Tibial nerve (tissue), 4 donors: Measurements from ENCODE around the gene RSAD1. TPM values are rescaled to one million over a fixed set of nuclear protein-coding genes. Genes with fewer than 3 reads are reported as not detected.

Experiments used
- DNase-seq, 2 donors: peaks; one replicate each; pipeline ENCODE4 v3.0.0-alpha.2; 2019; ENCODE audit warnings: low spot score in 2 of 2
- H3K27ac ChIP-seq, 4 donors: fragments of 200-600 bp; sonication (generic) in 3 of 4; one replicate each; pipeline ENCODE4 v1.5.1; 2017 to 2019; ENCODE audit warnings: mild to moderate bottlenecking in 1 of 4
- H3K27me3 ChIP-seq, 2 donors: fragments of 200-600 bp; sonication (generic) in 1 of 2; one replicate each; pipeline versions ENCODE4 v1.5.1 to v1.6.0; 2017 to 2019
- H3K36me3 ChIP-seq, 3 donors: fragments of 200-600 bp; sonication (generic); one replicate each; pipeline ENCODE4 v1.5.1; 2018 to 2019
- H3K4me1 ChIP-seq, 4 donors: fragments of 200-600 bp; sonication (generic) in 3 of 4; one replicate each; pipeline ENCODE4 v1.5.1; 2017 to 2019
- H3K4me3 ChIP-seq, 4 donors: fragments of 200-600 bp; sonication (generic) in 3 of 4; one replicate each; pipeline ENCODE4 v1.5.1; 2017 to 2019; ENCODE audit warnings: mild to moderate bottlenecking in 1 of 4, moderate library complexity in 1 of 4
- H3K9me3 ChIP-seq, 4 donors: fragments of 200-600 bp; sonication (generic) in 3 of 4; one replicate each; pipeline ENCODE4 v1.5.1; 2017 to 2019
- CTCF ChIP-seq, 5 experiments: fragments of 200-600 bp in 3 of 5; fragments of 450-650 bp in 2 of 5; sonication (generic) in 3 of 5; IDR thresholded peaks; one replicate each; pipeline ENCODE4 v1.5.1; 2016 to 2019; ENCODE audit warnings: antibody characterized with exemption in 5 of 5, mild to moderate bottlenecking in 3 of 5, moderate library complexity in 2 of 5
- EP300 ChIP-seq, 2 donors: sonication (generic); formaldehyde crosslinking; IDR thresholded peaks; one replicate each; pipeline ENCODE4 v1.6.1; 2017; ENCODE audit warnings: antibody characterized with exemption in 2 of 2, mild to moderate bottlenecking in 1 of 2
- POLR2A ChIP-seq, 2 donors: fragments of 450-650 bp; IDR thresholded peaks; one replicate each; pipeline ENCODE4 v1.6.1; 2017; ENCODE audit warnings: antibody characterized with exemption in 2 of 2, mild to moderate bottlenecking in 2 of 2, moderate library complexity in 2 of 2
- WGBS, 2 donors: methylation state at CpG; one replicate each; pipeline ENCODE4 v1.1.5; 2018; 5-methylcytosine and 5-hydroxymethylcytosine counted together
- total RNA-seq, 4 donors: library from RNA; depleted of rRNA; stranded (reverse); fragments of >200 nt; gene quantifications; one replicate each; pipeline ENCODE4 v1.1.0, GENCODE V29; 2016

RSAD1 gene
- total RNA-seq, 4 donors from 2014 or later, result 30.8 to 61.8 (median 32.9) TPM

- Histone ChIP-seq H3K36me3 (peaks cover 0 to 50% (median 0%) of the 10 kb centered on the region in 3 donors), H3K27me3 (peaks cover 0 to 17% of the 10 kb centered on the region in 2 donors), H3K27ac (no peak overlapping the region), H3K4me1 (peaks cover 0 to 18% (median 13%) of the 10 kb centered on the region in 4 donors), H3K9me3 (no peaks in the 10 kb centered on the region), H3K4me3 (peak overlapping the region in 2 of 4 donors; percentile 4 to 38)
- no peak for TF ChIP-seq POLR2A (IDR thresholded peaks at IDR 0.05)
- TF ChIP-seq EP300 (IDR thresholded peaks at IDR 0.05), result no peak
- no peak for TF ChIP-seq CTCF (IDR thresholded peaks at IDR 0.05)
- DNase-seq, result no peak
- whole genome bisulfite sequencing, 2 donors, result 5 to 15% methylated on average over 14 to 33 of the region's 37 CpGs
Observed at GRCh38 chr17:50469208-50469605, 9.5 kb upstream of the RSAD1 start.

- peaks cover 0 to 18% (median 13%) of the 10 kb centered on the region in 4 donors for H3K4me1 ChIP-seq
- peaks cover 0 to 50% (median 0%) of the 10 kb centered on the region in 3 donors for H3K36me3 ChIP-seq
- H3K4me3 ChIP-seq, result no peak overlapping the region
- no peaks in the 10 kb centered on the region for H3K9me3 ChIP-seq
- TF ChIP-seq EP300 (IDR thresholded peaks at IDR 0.05) (no peak), CTCF (IDR thresholded peaks at IDR 0.05) (no peak), POLR2A (IDR thresholded peaks at IDR 0.05) (no peak)
- no peak for DNase-seq
- no peak overlapping the region for H3K27ac ChIP-seq
- WGBS, 2 donors, result 58 to 73% methylated on average over 17 to 19 of the region's 19 CpGs
- H3K27me3 ChIP-seq, result peaks cover 0 to 17% of the 10 kb centered on the region in 2 donors
Observed at GRCh38 chr17:50469671-50470305, 8.9 kb upstream of the RSAD1 start.

GRCh38 chr17:50470426-50470825 is 8.2 kb upstream of the RSAD1 start:
- Histone ChIP-seq H3K27ac (no peak overlapping the region), H3K9me3 (no peaks in the 10 kb centered on the region), H3K4me1 (peaks cover 0 to 18% (median 13%) of the 10 kb centered on the region in 4 donors), H3K4me3 (no peak overlapping the region), H3K36me3 (peaks cover 0 to 47% (median 0%) of the 10 kb centered on the region in 3 donors), H3K27me3 (peaks cover 0 to 17% of the 10 kb centered on the region in 2 donors)
- TF ChIP-seq POLR2A (IDR thresholded peaks at IDR 0.05) (no peak), EP300 (IDR thresholded peaks at IDR 0.05) (no peak), CTCF (IDR thresholded peaks at IDR 0.05) (no peak)
- DNase-seq, result no peak
- WGBS, 2 donors, result 75 to 89% methylated on average over 6 of the region's 6 CpGs

GRCh38 chr17:50471009-50471905 is 7.4 kb upstream of the RSAD1 start:
- no peak for TF ChIP-seq POLR2A (IDR thresholded peaks at IDR 0.05)
- Histone ChIP-seq H3K4me3 (no peak overlapping the region), H3K27ac (no peak overlapping the region), H3K36me3 (peaks cover 0 to 46% (median 0%) of the 10 kb centered on the region in 3 donors), H3K27me3 (peaks cover 0 to 17% of the 10 kb centered on the region in 2 donors), H3K4me1 (peaks cover 0 to 18% (median 13%) of the 10 kb centered on the region in 4 donors), H3K9me3 (no peaks in the 10 kb centered on the region)
- DNase-seq, result no peak
- WGBS, 2 donors, result 78 to 81% methylated on average over 22 of the region's 22 CpGs

GRCh38 chr17:50472286-50472685 is 6.4 kb upstream of the RSAD1 start:
- Histone ChIP-seq H3K4me3 (no peak overlapping the region), H3K36me3 (peaks cover 0 to 42% (median 0%) of the 10 kb centered on the region in 3 donors), H3K27ac (no peak overlapping the region), H3K4me1 (peaks cover 0 to 18% (median 13%) of the 10 kb centered on the region in 4 donors), H3K9me3 (no peaks in the 10 kb centered on the region), H3K27me3 (peaks cover 0 to 17% of the 10 kb centered on the region in 2 donors)
- 87 to 93% methylated on average over 10 of the region's 10 CpGs for WGBS, 2 donors
- no peak for DNase-seq
- TF ChIP-seq EP300 (IDR thresholded peaks at IDR 0.05) (no peak), POLR2A (IDR thresholded peaks at IDR 0.05) (no peak), CTCF (IDR thresholded peaks at IDR 0.05) (no peak)
